Cardiac septum (tissue), 1 donor: ENCODE results near the gene ANAPC15. TPM values are rescaled to one million over a fixed set of nuclear protein-coding genes. Genes with fewer than 3 reads are reported as not detected.
"Not testable (repeated sequence)": the region's sequence is repeated elsewhere in the genome, so short reads cannot be mapped to it uniquely, and the experiment has no call there.

ENCODE experiments used
- DNase-seq: peaks from one replicate; pipeline ENCODE4 v3.0.0-alpha.2; 2020; ENCODE audit warnings: low spot score
- intact Hi-C: fragments of 100-400 bp; cut with DNase I; formaldehyde crosslinking; loops from one replicate; pipeline ENCODE4 v1.14.0; 2022
- long read RNA-seq: library from polyadenylated mRNA; unstranded; transcript quantifications from one replicate; pipeline ENCODE4 v2.0.0, GENCODE V29; 2021
- total RNA-seq: library from RNA; stranded (reverse); fragmentation: NEBNext Ultra II Directional; extraction: Animal tissue kit (Norgen Biotek cat#: 25700); gene quantifications from one replicate; pipeline ENCODE4 v1.2.1, GENCODE V29; 2021
- donor health status: DM: no; HTN: no; CAD: no.

ANAPC15 gene
- total RNA-seq: 46.4 TPM
- long read RNA-seq, transcript ANAPC15-201 (6 exons, 886 nt): major isoform, 32 of 54 reads
- long read RNA-seq, transcript ANAPC15-208 (6 exons, 867 nt): minor isoform, 10 of 54 reads
- long read RNA-seq, partial matches to known transcripts: 3 of 54 reads
- long read RNA-seq, other reads (novel, unspliced or antisense): 5 of 54 reads

GRCh38 chr11:72112143-72112977 lies at the start of gene ANAPC15:
TSS of gene ANAPC15 (minus strand) at chr11:72112695. CDS start at chr11:72111276, 1,419 bp downstream.
- DNase-seq: peak; percentile 98
- intact Hi-C loops: loop anchor here (1.0 to 10.0 kb wide), 6 partner anchors 9 to 322 kb away; partner anchors contain the start of genes CLPB, LAMTOR1, LRRC51 and NUMA1

GRCh38 chr11:72160319-72160718 lies 47.8 kb upstream of the ANAPC15 start:
- intact Hi-C loops: no loop called here
- no peak for DNase-seq

DNA sequence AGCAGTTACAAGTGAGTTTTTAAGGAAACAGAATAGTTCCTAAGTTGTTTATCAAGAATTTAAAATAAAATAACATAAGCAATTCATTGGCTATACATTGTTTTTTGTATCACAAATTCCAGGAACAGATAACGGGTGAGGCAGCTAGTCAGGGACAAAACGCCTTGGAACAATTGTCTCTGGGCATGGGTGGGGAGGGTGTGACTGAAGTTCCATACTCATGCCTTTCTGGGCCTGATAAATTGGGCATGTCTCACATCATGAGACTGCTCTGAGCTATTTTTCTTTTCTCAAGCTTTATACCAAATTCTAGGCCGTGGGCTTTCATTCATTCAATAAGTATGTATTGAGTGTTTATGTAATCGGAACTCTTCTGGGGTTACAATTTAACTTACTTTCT lies 44.6 kb upstream of the ANAPC15 start:
- DNase-seq: no peak
- intact Hi-C loops: no loop called here

- no peak for DNase-seq
- intact Hi-C loops: no loop called here
Observed at GRCh38 chr11:72155751-72156150, 43.3 kb upstream of the ANAPC15 start.

- no peak for DNase-seq
- intact Hi-C loops: no loop called here
Observed at GRCh38 chr11:72154816-72155215, 42.3 kb upstream of the ANAPC15 start.

- intact Hi-C loops, DNase-seq: not testable (repeated sequence)
Observed at GRCh38 chr11:72153874-72154273, 41.4 kb upstream of the ANAPC15 start.

DNA sequence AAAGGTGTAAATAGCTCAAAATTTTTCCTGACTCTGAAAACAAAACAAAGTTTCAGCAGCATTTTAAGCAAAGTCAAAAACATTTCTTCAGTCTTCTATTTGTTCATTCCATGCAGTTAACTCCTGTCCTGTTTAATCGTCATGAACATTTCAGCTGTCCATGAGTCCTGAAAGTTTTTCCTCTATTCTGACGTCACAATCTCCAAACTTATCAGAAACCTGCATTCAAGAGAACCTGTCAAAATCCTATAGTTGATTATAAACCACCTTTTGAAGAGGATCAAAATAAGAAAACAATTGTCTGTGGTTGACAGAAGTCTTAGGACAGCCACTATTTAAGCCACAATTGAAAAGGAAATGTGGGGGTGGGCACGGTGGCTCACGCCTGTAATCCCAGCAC lies 38.4 kb upstream of the ANAPC15 start:
- intact Hi-C loops: no loop called here
- no peak for DNase-seq

GRCh38 chr11:72146625-72147024 lies 34.1 kb upstream of the ANAPC15 start:
- intact Hi-C loops: loop anchor here (5.0 kb wide), 1 partner anchor 169 kb away; no protein-coding TSS in a partner anchor
- DNase-seq: no peak

DNA sequence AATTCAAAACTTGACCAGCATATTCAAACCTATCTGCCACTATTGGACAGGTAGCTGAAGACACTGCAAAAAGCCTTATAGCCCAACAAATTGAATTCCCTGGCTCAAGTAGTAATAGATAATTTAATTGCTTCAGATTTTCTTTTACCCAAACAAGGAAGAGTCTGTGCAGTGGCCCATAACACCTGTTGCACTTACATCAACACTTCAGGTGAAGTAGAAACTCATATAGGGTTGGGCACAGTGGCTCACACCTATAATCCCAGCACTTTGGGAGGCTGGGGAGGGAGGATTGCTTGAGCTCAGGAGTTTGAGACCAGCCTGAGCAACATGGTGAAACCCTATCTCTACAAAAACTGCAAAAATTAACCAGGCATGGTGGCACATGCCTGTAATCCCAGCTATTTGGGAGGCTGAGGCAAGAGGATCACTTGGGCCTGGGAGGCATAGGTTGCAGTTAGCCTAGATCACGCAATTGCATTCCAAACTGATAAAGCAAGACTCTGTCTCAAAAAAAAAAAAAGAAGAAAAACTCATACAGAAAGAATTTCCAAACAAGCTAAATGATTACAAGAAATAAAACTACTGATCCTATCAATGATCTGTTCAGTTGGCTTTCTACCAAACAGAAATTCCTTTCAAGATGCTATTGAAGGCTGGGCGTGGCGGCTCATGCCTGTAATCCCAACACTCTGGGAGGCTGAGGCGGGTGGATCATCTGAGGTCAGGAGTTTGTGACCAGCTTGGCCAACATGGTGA lies 32.5 kb upstream of the ANAPC15 start:
- no peak for DNase-seq
- intact Hi-C loops: loop anchor here (5.0 kb wide), 2 partner anchors 118 to 168 kb away; no protein-coding TSS in a partner anchor

DNA sequence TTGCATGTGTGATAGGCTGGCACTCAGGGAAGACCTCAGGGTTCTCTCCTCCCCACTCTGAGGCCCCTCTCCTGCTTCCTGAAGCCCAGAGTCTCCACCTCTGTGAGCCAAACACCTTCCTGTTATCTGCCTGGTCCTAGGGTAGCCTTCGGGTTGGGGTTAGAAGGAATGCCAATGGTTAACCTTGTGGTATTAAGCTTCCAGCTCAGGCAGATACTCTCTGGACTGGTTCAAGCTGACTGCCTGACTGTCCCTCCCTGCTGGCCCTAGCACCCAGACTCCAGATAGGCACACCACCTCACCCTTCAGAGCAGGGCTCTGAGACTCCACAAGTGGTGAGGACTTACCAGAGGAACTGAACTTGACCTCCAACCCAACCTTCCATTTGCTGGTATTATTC lies 30.0 kb upstream of the ANAPC15 start:
- intact Hi-C loops: loop anchor here (5.0 kb wide), 1 partner anchor 115 kb away; no protein-coding TSS in a partner anchor
- DNase-seq: not testable (repeated sequence)

DNA sequence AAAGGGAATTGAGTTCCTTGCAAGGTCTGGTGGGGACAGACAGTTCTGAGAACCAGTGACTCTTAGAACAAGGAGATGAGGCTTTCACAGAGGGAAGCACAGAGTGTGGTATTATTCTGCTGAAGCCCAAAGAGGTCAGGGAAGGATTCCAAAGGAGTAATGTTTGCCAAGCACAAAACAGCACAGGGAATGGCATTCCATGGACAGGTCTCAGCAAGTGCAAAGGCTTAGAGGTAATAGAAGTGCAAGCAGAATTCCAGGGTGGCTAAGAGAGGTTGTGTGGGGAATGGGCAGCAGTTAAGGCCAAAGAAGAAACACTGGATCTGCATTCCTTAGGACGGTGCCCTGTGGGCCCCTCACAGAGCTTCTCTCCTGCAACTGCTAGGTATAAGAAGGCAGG lies 29.6 kb upstream of the ANAPC15 start:
- not testable (repeated sequence) for DNase-seq
- intact Hi-C loops: loop anchor here (5.0 kb wide), 1 partner anchor 115 kb away; no protein-coding TSS in a partner anchor

GRCh38 chr11:72141066-72141465 lies 28.6 kb upstream of the ANAPC15 start:
- DNase-seq: no peak
- intact Hi-C loops: loop anchor here (5.0 kb wide), 1 partner anchor 114 kb away; no protein-coding TSS in a partner anchor

DNA sequence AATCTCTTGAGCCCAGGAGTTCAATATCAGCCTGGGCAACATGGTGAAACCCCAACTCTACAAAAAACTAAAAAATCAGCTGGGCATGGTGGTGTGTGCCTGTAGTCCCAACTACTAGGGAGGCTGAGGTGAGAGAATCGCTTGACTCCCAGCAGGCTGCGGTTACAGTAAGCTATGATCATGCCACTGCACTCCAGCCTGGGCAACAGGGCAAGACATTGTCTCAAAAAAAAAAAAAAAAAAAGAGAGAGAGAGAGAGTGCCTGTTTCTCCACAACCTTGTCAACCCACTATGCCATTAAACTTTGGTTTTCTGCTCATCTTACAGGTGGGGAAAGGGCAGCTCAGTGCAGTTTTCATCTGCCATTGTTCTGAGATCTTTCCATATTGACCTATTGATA lies 28.2 kb upstream of the ANAPC15 start:
- no peak for DNase-seq
- intact Hi-C loops: loop anchor here (5.0 kb wide), 1 partner anchor 113 kb away; no protein-coding TSS in a partner anchor

GRCh38 chr11:72139500-72139899 lies 27.0 kb upstream of the ANAPC15 start:
- no peak for DNase-seq
- intact Hi-C loops: no loop called here

DNA sequence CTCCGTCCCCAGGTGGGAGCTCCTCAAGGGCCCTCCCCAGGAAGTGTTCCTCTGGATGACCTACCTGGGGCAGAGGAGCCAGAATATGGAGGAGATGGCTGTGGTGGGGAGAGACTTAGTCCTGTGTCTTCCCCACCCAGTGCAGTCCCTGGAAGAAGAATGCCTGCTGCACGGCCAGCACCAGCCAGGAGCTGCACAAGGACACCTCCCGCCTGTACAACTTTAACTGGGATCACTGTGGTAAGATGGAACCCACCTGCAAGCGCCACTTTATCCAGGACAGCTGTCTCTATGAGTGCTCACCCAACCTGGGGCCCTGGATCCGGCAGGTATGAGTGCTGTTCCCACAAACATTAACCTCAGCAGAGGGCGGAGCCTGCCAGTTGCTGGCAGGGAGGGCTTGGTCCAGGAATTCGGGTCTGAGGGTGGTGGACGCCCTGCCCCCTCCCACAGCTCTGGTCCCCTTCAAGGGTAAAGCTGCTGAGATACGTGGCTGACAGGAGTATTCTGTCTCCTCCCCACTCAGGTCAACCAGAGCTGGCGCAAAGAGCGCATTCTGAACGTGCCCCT lies 26.4 kb upstream of the ANAPC15 start:
- intact Hi-C loops: no loop called here

GRCh38 chr11:72136684-72137262 lies 24.3 kb upstream of the ANAPC15 start:
- no peak for DNase-seq
- intact Hi-C loops: no loop called here

More for the DNA sequence above, 26.4 kb upstream of the ANAPC15 start:
- no peak for DNase-seq

GRCh38 chr11:72135891-72136683 lies 23.6 kb upstream of the ANAPC15 start:
- no peak for DNase-seq
- intact Hi-C loops: no loop called here

- DNase-seq, intact Hi-C loops: not testable (repeated sequence)
Observed at GRCh38 chr11:72135473-72135872, 23.0 kb upstream of the ANAPC15 start, which contains the start of gene FOLR3. TSS of gene FOLR3 (plus strand) at chr11:72135725. CDS start at chr11:72135953, 228 bp downstream.
